Endodermal cell (in vitro differentiated cells): ENCODE data around the gene GRPR. TPM values are rescaled to one million over a fixed set of nuclear protein-coding genes. Genes with fewer than 3 reads are reported as not detected.

Experiments
- DNase-seq: peaks from one replicate; pipeline ENCODE4 v3.0.0-alpha.2; 2017
- H3K27ac ChIP-seq: 2 replicates; pipeline ENCODE4 v1.5.1; 2013; ENCODE audit warnings: mild to moderate bottlenecking, low read depth, low read length, moderate library complexity
- H3K27me3 ChIP-seq: 2 replicates; pipeline ENCODE4 v1.6.1; 2013; ENCODE audit warnings: mild to moderate bottlenecking, low read length, moderate library complexity; ENCODE audit not compliant: insufficient read depth, control insufficient read depth, poor library complexity, severe bottlenecking
- H3K36me3 ChIP-seq: 2 replicates; pipeline ENCODE4 v1.7.0; 2013; ENCODE audit warnings: mild to moderate bottlenecking, low read length, moderate library complexity; ENCODE audit not compliant: control insufficient read depth, insufficient read depth
- H3K4me1 ChIP-seq: one replicate; pipeline ENCODE4 v1.7.0; 2013; ENCODE audit warnings: low read length; ENCODE audit not compliant: control insufficient read depth, insufficient read depth
- H3K4me3 ChIP-seq: 2 replicates; pipeline ENCODE4 v1.5.1; 2013; ENCODE audit warnings: mild to moderate bottlenecking, low read length, moderate library complexity
- H3K9ac ChIP-seq: 2 replicates; pipeline ENCODE4 v1.6.1; 2013; ENCODE audit warnings: mild to moderate bottlenecking, low read length, moderate library complexity; ENCODE audit not compliant: poor library complexity, severe bottlenecking; ENCODE audit errors: extremely low read depth
- H3K9me3 ChIP-seq: 2 replicates; pipeline ENCODE4 v1.6.1; 2013; ENCODE audit warnings: mild to moderate bottlenecking, low read length, moderate library complexity; ENCODE audit not compliant: control insufficient read depth
- H3K27ac Mint-ChIP-seq: 2 replicates; pipeline ENCODE4 v1.8.0; 2020; ENCODE audit warnings: mixed read lengths
- H3K27me3 Mint-ChIP-seq: 2 replicates; pipeline ENCODE4 v1.8.0; 2021; ENCODE audit warnings: mild to moderate bottlenecking, mixed read lengths; ENCODE audit not compliant: insufficient read depth
- H3K36me3 Mint-ChIP-seq: 2 replicates; pipeline ENCODE4 v1.8.0; 2020; ENCODE audit warnings: low read depth, mixed read lengths
- H3K4me1 Mint-ChIP-seq: 2 replicates; pipeline ENCODE4 v1.8.0; 2020; ENCODE audit warnings: mixed read lengths
- H3K4me3 Mint-ChIP-seq: 2 replicates; pipeline ENCODE4 v1.8.0; 2020; ENCODE audit warnings: mild to moderate bottlenecking, moderate library complexity, mixed read lengths
- H3K9me3 Mint-ChIP-seq: 2 replicates; pipeline ENCODE4 v1.8.0; 2020; ENCODE audit warnings: mild to moderate bottlenecking, mixed read lengths
- WGBS, 2 experiments: methylation state at CpG; one replicate each; pipeline versions ENCODE4 v1.1.5 to v1.1.7; 2013; ENCODE audit warnings: missing lambda C conversion rate in 2 of 2, mixed read lengths in 1 of 2; ENCODE audit not compliant: insufficient coverage in 1 of 2, insufficient read length in 1 of 2; 5-methylcytosine and 5-hydroxymethylcytosine counted together
- total RNA-seq, 2 donors: library from RNA; stranded (reverse); fragmentation: NEBNext Ultra II Directional in 1 of 2; extraction: Animal tissue kit (Norgen Biotek cat#: 25700) in 1 of 2; gene quantifications; 2 replicates in 1 of 2; 3 replicates in 1 of 2; pipeline ENCODE4 v1.2.1, GENCODE V29; 2021
- TF ChIP-seq, protein P1 (sequence below): fragments of 200-600 bp; sonication (generic); conservative IDR thresholded peaks from 2 replicates; pipeline ENCODE4 v1.5.0; 2021; ENCODE audit warnings: antibody characterized with exemption, mild to moderate bottlenecking

Gene GRPR
- total RNA-seq, 2 donors from 2014 or later, result 20.8 to 63.1 TPM

DNA sequence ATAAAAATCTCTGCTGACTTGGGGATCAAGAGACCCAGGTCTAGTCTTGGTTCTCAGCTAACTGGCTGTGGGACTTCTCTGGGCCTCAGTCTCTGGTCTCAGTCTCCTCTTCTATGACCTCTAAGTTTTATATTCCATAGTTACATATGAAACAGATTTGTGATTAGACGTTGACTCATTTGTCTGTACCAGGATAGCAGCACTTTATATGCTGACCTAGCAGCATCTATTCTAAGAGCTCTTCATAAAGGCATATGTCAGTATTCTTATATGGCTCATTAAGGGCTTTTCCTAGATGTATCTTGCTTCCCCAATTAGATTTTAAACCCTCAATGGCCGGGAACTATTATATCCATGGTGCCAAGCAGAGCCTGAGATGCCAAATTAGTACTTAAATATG lies 12.7 kb downstream of the GRPR start:
- no peaks in the 10 kb centered on the region for H3K36me3 ChIP-seq
- H3K27me3 ChIP-seq, result no peaks in the 10 kb centered on the region
- H3K27ac Mint-ChIP-seq, result no peak overlapping the region
- DNase-seq, result no peak
- H3K4me3 ChIP-seq, result no peak overlapping the region
- H3K4me1 Mint-ChIP-seq, result peaks cover 41% of the 10 kb centered on the region
- peaks cover 10% of the 10 kb centered on the region for H3K9me3 Mint-ChIP-seq
- peaks cover 10% of the 10 kb centered on the region for H3K36me3 Mint-ChIP-seq
- H3K9ac ChIP-seq, result no peak overlapping the region
- H3K4me1 ChIP-seq, result no peaks in the 10 kb centered on the region
- H3K9me3 ChIP-seq, result peaks cover 10% of the 10 kb centered on the region
- TF ChIP-seq, protein P1, sequence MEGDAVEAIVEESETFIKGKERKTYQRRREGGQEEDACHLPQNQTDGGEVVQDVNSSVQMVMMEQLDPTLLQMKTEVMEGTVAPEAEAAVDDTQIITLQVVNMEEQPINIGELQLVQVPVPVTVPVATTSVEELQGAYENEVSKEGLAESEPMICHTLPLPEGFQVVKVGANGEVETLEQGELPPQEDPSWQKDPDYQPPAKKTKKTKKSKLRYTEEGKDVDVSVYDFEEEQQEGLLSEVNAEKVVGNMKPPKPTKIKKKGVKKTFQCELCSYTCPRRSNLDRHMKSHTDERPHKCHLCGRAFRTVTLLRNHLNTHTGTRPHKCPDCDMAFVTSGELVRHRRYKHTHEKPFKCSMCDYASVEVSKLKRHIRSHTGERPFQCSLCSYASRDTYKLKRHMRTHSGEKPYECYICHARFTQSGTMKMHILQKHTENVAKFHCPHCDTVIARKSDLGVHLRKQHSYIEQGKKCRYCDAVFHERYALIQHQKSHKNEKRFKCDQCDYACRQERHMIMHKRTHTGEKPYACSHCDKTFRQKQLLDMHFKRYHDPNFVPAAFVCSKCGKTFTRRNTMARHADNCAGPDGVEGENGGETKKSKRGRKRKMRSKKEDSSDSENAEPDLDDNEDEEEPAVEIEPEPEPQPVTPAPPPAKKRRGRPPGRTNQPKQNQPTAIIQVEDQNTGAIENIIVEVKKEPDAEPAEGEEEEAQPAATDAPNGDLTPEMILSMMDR, result no peak
- no peak overlapping the region for H3K27ac ChIP-seq
- H3K27me3 Mint-ChIP-seq, result no peaks in the 10 kb centered on the region
- 80 to 88% methylated on average over 1 to 2 of the region's 2 CpGs for WGBS, 2 experiments
- H3K4me3 Mint-ChIP-seq, result no peak overlapping the region

DNA sequence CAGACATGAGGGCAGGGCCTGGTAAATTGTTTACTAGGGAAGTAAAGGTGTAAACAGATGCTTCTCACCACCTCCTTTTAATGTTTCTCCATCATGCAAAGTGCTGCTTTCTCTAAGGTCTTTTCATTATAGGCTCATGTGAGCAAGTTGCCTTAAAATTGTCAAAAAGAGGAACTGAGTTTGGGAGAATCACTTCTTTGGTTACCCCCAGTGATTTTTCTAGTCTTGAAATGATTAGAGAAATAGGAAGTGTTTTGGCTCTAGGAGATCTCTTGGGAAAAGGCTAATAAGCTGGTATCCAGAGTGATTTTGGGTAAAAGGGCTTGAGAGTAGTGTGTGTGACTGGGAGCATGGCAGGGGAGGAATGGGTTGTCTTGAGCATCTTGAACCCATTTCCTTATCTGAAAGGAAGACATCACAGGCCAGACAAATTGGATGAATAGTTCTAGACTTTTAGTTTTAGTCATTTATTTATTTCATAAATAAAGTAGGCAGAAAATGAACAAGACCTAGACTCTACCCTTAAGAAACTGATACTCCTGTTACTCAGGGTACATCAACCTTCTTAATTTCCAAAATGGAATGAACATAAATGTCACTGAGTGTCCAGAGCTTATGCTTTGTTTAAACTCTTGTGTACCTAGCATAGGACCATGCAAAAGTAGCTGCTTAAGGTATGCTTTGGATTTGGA lies 14.2 kb downstream of the GRPR start:
- Mint-ChIP-seq H3K4me1 (peaks cover 41% of the 10 kb centered on the region), H3K27ac (no peak overlapping the region), H3K4me3 (no peak overlapping the region), H3K27me3 (no peaks in the 10 kb centered on the region), H3K36me3 (no peaks in the 10 kb centered on the region), H3K9me3 (no peaks in the 10 kb centered on the region)
- no peak for DNase-seq
- TF ChIP-seq, protein P1, result no peak
- Histone ChIP-seq H3K4me1 (no peaks in the 10 kb centered on the region), H3K27ac (no peak overlapping the region), H3K36me3 (no peaks in the 10 kb centered on the region), H3K9me3 (no peaks in the 10 kb centered on the region), H3K27me3 (no peaks in the 10 kb centered on the region), H3K9ac (no peak overlapping the region), H3K4me3 (no peak overlapping the region)

DNA sequence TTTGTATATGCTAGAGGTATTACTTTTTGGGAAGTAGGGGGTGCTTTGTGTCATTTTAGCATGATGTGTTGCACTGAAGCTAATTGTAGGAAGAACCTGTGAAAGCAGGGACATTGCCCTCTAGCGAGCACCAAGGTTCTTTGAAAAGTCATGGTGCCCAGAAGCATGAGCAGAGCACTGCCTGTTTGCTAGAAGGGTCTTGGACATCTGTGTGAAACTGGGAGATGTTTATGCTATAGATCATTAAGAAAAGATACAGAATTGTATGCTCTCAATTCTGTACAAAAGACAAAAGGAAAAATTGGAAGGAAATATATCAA lies 14.7 kb downstream of the GRPR start:
- Histone ChIP-seq H3K4me1 (no peaks in the 10 kb centered on the region), H3K27me3 (no peaks in the 10 kb centered on the region), H3K9ac (no peak overlapping the region), H3K36me3 (no peaks in the 10 kb centered on the region), H3K9me3 (no peaks in the 10 kb centered on the region), H3K4me3 (no peak overlapping the region), H3K27ac (no peak overlapping the region)
- no peak overlapping the region for H3K4me3 Mint-ChIP-seq
- H3K36me3 Mint-ChIP-seq, result no peaks in the 10 kb centered on the region
- H3K27me3 Mint-ChIP-seq, result no peaks in the 10 kb centered on the region
- no peak overlapping the region for H3K27ac Mint-ChIP-seq
- WGBS, 2 experiments, result 26% methylated on average over 1 of the region's 1 CpG; no CpG with 5 or more reads in 1 of the 2 experiments
- peak; percentile 72 for DNase-seq
- peaks cover 42% of the 10 kb centered on the region for H3K4me1 Mint-ChIP-seq
- TF ChIP-seq, protein P1, result peak; percentile 81
- no peaks in the 10 kb centered on the region for H3K9me3 Mint-ChIP-seq
